HCT116 (cell line): ENCODE results near the gene KLK7. TPM values are rescaled to one million over a fixed set of nuclear protein-coding genes. Genes with fewer than 3 reads are reported as not detected.

ENCODE experiments used
- ATAC-seq: fragments of 200-7000 bp; cut with Tn5 transposase; 2 replicates; pipeline ENCODE4 v1.9.1; 2020; ENCODE audit warnings: mild to moderate bottlenecking, moderate library complexity
- BruUV-seq: library from RNA; stranded (reverse); fragments of 400-500 nt; replicated peaks from 2 replicates; lab custom pipeline; 2021; lab: Mats Ljungman, UMichigan
- CTCF ChIA-PET: fragments of 300-600 bp; sonication (Branson Sonifier 250); formaldehyde crosslinking; loops from one replicate; lab custom pipeline; 2021; ENCODE audit warnings: antibody characterized with exemption; lab: Charles Lee
- POLR2A ChIA-PET: fragments of 300-600, 350-600 bp; sonication (Branson Sonifier 250); formaldehyde crosslinking; loops from one replicate; lab custom pipeline; 2021; ENCODE audit warnings: antibody characterized with exemption; lab: Charles Lee
- RAD21 ChIA-PET, 2 experiments: fragments of 300-600 bp; sonication (Branson Sonifier 250); formaldehyde crosslinking; loops; one replicate each; lab custom pipeline; 2023; ENCODE audit warnings: low total read pairs in 2 of 2; ENCODE audit not compliant: uncharacterized antibody in 2 of 2, unreplicated experiment in 2 of 2, low non-redundant PET in 1 of 2; lab: Charles Lee
- DNase-seq: peaks from one replicate; pipeline ENCODE4 v3.0.0-alpha.2; 2010; ENCODE audit warnings: low read depth, low spot score
- H2AFZ ChIP-seq: fragments of 200-600 bp; shearing (Covaris generic), sonication (generic); 2 replicates; pipeline ENCODE4 v1.6.1; 2017; ENCODE audit warnings: low read depth, mixed run types, mixed read lengths, antibody characterized with exemption, low read length; ENCODE audit not compliant: poor library complexity, severe bottlenecking
- H3K27ac ChIP-seq: 2 replicates; pipeline ENCODE4 v1.5.1; 2012; ENCODE audit warnings: low read depth, low read length
- H3K27me3 ChIP-seq: fragments of 200-600 bp; sonication (generic); 2 replicates; pipeline ENCODE4 v1.6.1; 2016; ENCODE audit warnings: mixed run types, low read length, mixed read lengths; ENCODE audit not compliant: insufficient read depth
- H3K36me3 ChIP-seq, 2 experiments: fragments of 200-500 bp in 1 of 2; fragments of 200-600 bp in 1 of 2; sonication (Bioruptor generic) in 1 of 2; sonication (generic) in 1 of 2; 2 replicates each; pipeline versions ENCODE4 v1.5.1 to v1.6.1; 2014 to 2016; ENCODE audit warnings: low read length in 2 of 2, inconsistent platforms in 1 of 2, mixed read lengths in 1 of 2, mixed run types in 1 of 2; ENCODE audit not compliant: insufficient read depth in 2 of 2, control insufficient read depth in 1 of 2
- H3K4me1 ChIP-seq, 2 experiments: fragments of 200-600 bp in 1 of 2; sonication (generic) in 1 of 2; 2 replicates each; pipeline versions ENCODE4 v1.5.1 to v1.6.1; 2012 to 2017; ENCODE audit warnings: low read length in 2 of 2, inconsistent platforms in 1 of 2, mild to moderate bottlenecking in 1 of 2, mixed read lengths in 1 of 2, mixed run types in 1 of 2, moderate library complexity in 1 of 2; ENCODE audit not compliant: insufficient read depth in 2 of 2, control insufficient read depth in 1 of 2
- H3K4me2 ChIP-seq: fragments of 200-600 bp; sonication (generic); 2 replicates; pipeline ENCODE4 v1.6.1; 2017; ENCODE audit warnings: mixed run types, low read length, mixed read lengths
- H3K4me3 ChIP-seq, 2 experiments: fragments of 200-600 bp in 1 of 2; sonication (generic) in 1 of 2; replicated peaks in 1 of 2; 2 replicates each; pipeline ENCODE4 v1.5.1; 2011 to 2016; ENCODE audit warnings: low read length in 2 of 2, control low read depth in 1 of 2, low read depth in 1 of 2, mild to moderate bottlenecking in 1 of 2, mixed read lengths in 1 of 2, mixed run types in 1 of 2
- H3K79me2 ChIP-seq: fragments of 200-600 bp; sonication (generic); 2 replicates; pipeline ENCODE4 v1.6.1; 2017; ENCODE audit warnings: mild to moderate bottlenecking, mixed run types, low read length, moderate library complexity, mixed read lengths; ENCODE audit not compliant: insufficient read depth
- H3K9ac ChIP-seq: fragments of 200-600 bp; sonication (generic); 2 replicates; pipeline ENCODE4 v1.6.1; 2016; ENCODE audit warnings: low read length, mixed read lengths
- H3K9me2 ChIP-seq: fragments of 200-600 bp; sonication (generic), shearing (Covaris generic); 2 replicates; pipeline ENCODE4 v1.6.1; 2017; ENCODE audit warnings: mixed run types, mild to moderate bottlenecking, moderate library complexity; ENCODE audit not compliant: insufficient read depth
- H3K9me3 ChIP-seq, 2 experiments: fragments of 200-500 bp in 1 of 2; fragments of 200-600 bp in 1 of 2; sonication (Bioruptor generic) in 1 of 2; sonication (generic) in 1 of 2; 2 replicates each; pipeline ENCODE4 v1.6.1; 2014 to 2017; ENCODE audit warnings: low read length in 2 of 2, mixed read lengths in 2 of 2, inconsistent platforms in 1 of 2, low read depth in 1 of 2, mild to moderate bottlenecking in 1 of 2, mixed run types in 1 of 2, moderate library complexity in 1 of 2; ENCODE audit not compliant: control insufficient read depth in 1 of 2, insufficient read depth in 1 of 2
- H4K20me1 ChIP-seq: fragments of 200-600 bp; sonication (generic), shearing (Covaris generic); 2 replicates; pipeline ENCODE4 v1.6.1; 2017; ENCODE audit warnings: mixed run types, mild to moderate bottlenecking, moderate library complexity; ENCODE audit not compliant: insufficient read depth
- ELF1 ChIP-seq: IDR thresholded peaks from 2 replicates; pipeline ENCODE4 v1.6.1; 2012; ENCODE audit warnings: low read depth, borderline replicate concordance
- EZH2phosphoT487 ChIP-seq: fragments of 200-600 bp; IDR thresholded peaks from 2 replicates; pipeline ENCODE4 v1.6.1; 2018; ENCODE audit warnings: antibody characterized with exemption, borderline replicate concordance
- FOSL1 ChIP-seq: IDR thresholded peaks from 2 replicates; pipeline ENCODE4 v1.6.1; 2012; ENCODE audit warnings: low read depth
- RAD21 ChIP-seq: IDR thresholded peaks from 2 replicates; pipeline ENCODE4 v1.6.1; 2012; ENCODE audit warnings: low read depth, mild to moderate bottlenecking
- SIN3A ChIP-seq: IDR thresholded peaks from 2 replicates; pipeline ENCODE4 v1.6.1; 2012; ENCODE audit warnings: low read depth
- SP1 ChIP-seq: IDR thresholded peaks from 2 replicates; pipeline ENCODE4 v1.6.1; 2012; ENCODE audit warnings: low read depth
- YY1 ChIP-seq: IDR thresholded peaks from 2 replicates; pipeline ENCODE4 v1.6.1; 2011; ENCODE audit warnings: low read length, low read depth, moderate library complexity, mild to moderate bottlenecking; ENCODE audit not compliant: insufficient replicate concordance; ENCODE audit errors: extremely low read depth
- intact Hi-C: fragments of 100-400 bp; cut with micrococcal nuclease; formaldehyde crosslinking; loops from 2 replicates; pipeline ENCODE4 v1.10.0; 2022
- total RNA-seq: library from RNA; stranded (reverse); gene quantifications from one replicate; pipeline ENCODE4 v1.2.1, GENCODE V29; 2021; ENCODE audit not compliant: unreplicated experiment
- TF ChIP-seq, protein P1 (sequence below): IDR thresholded peaks from 2 replicates; pipeline ENCODE4 v1.6.1; 2012; ENCODE audit warnings: low read depth

The KLK7 gene
- total RNA-seq, 1 experiment from 2014 or later: 30.5 TPM

GRCh38 chr19:51016798-51017683 is 33.3 kb upstream of the KLK7 start (continued):
- TF ChIP-seq, protein P1, sequence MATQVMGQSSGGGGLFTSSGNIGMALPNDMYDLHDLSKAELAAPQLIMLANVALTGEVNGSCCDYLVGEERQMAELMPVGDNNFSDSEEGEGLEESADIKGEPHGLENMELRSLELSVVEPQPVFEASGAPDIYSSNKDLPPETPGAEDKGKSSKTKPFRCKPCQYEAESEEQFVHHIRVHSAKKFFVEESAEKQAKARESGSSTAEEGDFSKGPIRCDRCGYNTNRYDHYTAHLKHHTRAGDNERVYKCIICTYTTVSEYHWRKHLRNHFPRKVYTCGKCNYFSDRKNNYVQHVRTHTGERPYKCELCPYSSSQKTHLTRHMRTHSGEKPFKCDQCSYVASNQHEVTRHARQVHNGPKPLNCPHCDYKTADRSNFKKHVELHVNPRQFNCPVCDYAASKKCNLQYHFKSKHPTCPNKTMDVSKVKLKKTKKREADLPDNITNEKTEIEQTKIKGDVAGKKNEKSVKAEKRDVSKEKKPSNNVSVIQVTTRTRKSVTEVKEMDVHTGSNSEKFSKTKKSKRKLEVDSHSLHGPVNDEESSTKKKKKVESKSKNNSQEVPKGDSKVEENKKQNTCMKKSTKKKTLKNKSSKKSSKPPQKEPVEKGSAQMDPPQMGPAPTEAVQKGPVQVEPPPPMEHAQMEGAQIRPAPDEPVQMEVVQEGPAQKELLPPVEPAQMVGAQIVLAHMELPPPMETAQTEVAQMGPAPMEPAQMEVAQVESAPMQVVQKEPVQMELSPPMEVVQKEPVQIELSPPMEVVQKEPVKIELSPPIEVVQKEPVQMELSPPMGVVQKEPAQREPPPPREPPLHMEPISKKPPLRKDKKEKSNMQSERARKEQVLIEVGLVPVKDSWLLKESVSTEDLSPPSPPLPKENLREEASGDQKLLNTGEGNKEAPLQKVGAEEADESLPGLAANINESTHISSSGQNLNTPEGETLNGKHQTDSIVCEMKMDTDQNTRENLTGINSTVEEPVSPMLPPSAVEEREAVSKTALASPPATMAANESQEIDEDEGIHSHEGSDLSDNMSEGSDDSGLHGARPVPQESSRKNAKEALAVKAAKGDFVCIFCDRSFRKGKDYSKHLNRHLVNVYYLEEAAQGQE: no peak
- TF ChIP-seq ELF1 (no peak; the same call in 1 of the 2 replicates), EZH2phosphoT487 (no peak), SIN3A (no peak), YY1 (peak; percentile 22)

- peaks cover 14 to 63% of the 10 kb centered on the region in 2 experiments for H3K4me1 ChIP-seq
- intact Hi-C loops: loop anchor here (1.0 to 2.0 kb wide), 2 partner anchors 47 to 83 kb away; partner anchors contain the start of gene KLK6
- ChIA-PET POLR2A (no interaction called here), RAD21 (interaction anchor here in 1 of 2 experiments (1.2 to 1.8 kb wide), 2 partner anchors 82 to 93 kb away, joined by 3 to 4 read pairs; no protein-coding TSS in a partner anchor)
- no peak for ATAC-seq
- TF ChIP-seq SIN3A (no peak), FOSL1 (no peak), RAD21 (no peak), SP1 (no peak)
- TF ChIP-seq, all 23 proteins: peak for 0
- H3K27ac ChIP-seq: no peak overlapping the region; the same call in 1 of the 2 replicates
- CTCF ChIA-PET: interaction anchor here (0.7 to 7.3 kb wide), 3 partner anchors 46 to 93 kb away, joined by 3 to 140 read pairs (median 27); no protein-coding TSS in a partner anchor
- H4K20me1 ChIP-seq: no peaks in the 10 kb centered on the region
- H3K36me3 ChIP-seq: no peaks in the 10 kb centered on the region
- no TSS peak for BruUV-seq
- no peaks in the 10 kb centered on the region for H3K79me2 ChIP-seq
- DNase-seq: no peak
- H3K9me2 ChIP-seq: no peaks in the 10 kb centered on the region
- no peaks in the 10 kb centered on the region for H3K27me3 ChIP-seq
- H3K4me3 ChIP-seq: no peak overlapping the region
- H2AFZ ChIP-seq: no peak overlapping the region
- H3K9me3 ChIP-seq: no peaks in the 10 kb centered on the region
- H3K4me2 ChIP-seq: peak overlapping the region; percentile 13; the same call in 1 of the 2 replicates
- H3K9ac ChIP-seq: no peak overlapping the region
Observed at GRCh38 chr19:51015691-51016267, 32.1 kb upstream of the KLK7 start.
